Inflammatory macrophage (primary cell): ENCODE measurements around the gene STX7.
"Not testable (repeated sequence)": the region's sequence is repeated elsewhere in the genome, so short reads cannot be mapped to it uniquely, and the experiment has no call there.

ENCODE experiments used
- DNase-seq, 2 donors: peaks; one replicate each; pipeline ENCODE4 v3.0.0-alpha.2; 2020 to 2022
- total RNA-seq, 18 experiments: gene quantifications; one replicate each; lab custom pipeline; 2026; ENCODE audit warnings: mixed read lengths in 6 of 18, inconsistent platforms in 2 of 18; lab: John Stamatoyannopoulos, UW

Gene STX7, protein sequence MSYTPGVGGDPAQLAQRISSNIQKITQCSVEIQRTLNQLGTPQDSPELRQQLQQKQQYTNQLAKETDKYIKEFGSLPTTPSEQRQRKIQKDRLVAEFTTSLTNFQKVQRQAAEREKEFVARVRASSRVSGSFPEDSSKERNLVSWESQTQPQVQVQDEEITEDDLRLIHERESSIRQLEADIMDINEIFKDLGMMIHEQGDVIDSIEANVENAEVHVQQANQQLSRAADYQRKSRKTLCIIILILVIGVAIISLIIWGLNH
- 51.7 to 260 (median 144) reads per million in 18 experiments for total RNA-seq

GRCh38 chr6:132512638-132513632, at the start of gene STX7:
STX7 (minus strand) TSS chr6:132513116; CDS start chr6:132503530, 9,586 bp downstream.
- DNase-seq: peak; percentile 90 to 93

DNA sequence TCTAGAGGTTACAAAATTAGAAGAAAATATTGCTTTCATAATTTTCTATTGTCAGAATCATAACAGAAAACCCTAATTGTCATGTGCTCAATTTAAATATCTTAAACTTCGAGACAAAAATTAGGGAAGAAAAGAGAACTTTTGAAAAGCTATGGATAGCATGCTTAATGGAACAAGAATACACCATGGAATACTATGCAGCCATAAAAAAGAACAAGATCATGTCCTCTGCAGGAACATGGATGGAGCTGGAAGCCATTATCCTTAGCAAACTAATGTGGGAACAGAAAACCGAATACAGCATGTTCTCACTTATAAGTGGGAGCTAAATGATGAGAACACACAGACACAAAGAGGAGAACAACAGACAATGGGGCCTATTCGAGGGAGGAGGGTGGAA, 47.2 kb upstream of the STX7 start:
- not testable (repeated sequence) for DNase-seq

- DNase-seq: no peak
Measured at GRCh38 chr6:132552372-132552771, 39.5 kb upstream of the STX7 start, which contains the start of gene TAAR8. TAAR8 (plus strand) TSS chr6:132552672; CDS start chr6:132552693, 21 bp downstream.

DNA sequence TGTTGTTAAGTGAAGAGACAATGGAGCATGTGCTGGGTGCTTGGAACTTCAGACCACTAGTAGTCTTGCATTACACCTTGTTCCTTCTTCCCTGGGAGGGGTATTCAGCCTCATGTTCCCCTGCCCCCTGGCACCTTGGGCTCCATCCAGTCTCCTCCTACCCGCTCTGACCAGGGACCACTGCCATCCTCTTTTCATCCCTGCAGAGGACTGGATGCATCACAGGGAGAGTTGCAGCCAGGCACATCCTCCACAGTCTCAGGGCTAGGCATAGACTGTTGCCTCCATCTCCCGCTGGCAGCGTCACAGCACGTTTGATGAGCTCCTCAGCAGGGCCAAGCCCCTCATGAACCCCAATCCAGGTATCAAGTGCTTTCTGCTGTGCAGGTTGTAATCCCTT, 38.3 kb upstream of the STX7 start:
- no peak for DNase-seq

DNA sequence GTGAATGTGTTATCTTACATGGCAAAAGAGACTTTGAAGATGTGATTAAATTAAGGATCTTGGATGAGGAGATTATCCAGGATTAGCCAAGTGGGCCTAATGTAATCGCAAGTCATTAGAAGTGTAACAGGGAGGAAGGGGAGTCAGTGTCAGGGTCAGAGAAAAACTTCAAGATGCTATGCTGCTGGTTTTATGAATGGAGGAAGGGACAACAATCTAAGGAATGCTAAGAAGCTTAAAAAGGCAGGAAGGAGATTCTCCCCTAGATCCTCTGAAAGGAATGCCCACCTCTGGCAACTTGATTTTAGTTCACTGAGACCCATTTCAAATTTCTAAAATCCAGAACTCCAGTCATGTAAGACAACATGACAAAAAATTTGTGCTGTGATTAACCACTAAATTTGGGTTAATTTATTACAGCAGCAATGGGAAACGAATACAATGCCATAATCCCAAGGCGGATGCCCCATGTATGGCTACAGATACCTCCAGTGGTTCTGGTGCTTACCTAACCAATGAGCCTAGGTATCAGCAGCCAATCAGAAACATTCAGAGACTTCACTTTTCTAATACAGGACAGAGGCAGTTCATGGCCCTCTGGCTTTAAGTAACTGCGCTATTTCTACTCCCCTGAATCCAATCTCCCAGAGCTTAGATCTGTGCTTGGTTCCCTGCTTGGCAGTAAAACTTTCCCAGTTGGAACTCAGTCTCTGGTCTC, 36.0 kb upstream of the STX7 start:
- DNase-seq: no peak

DNA sequence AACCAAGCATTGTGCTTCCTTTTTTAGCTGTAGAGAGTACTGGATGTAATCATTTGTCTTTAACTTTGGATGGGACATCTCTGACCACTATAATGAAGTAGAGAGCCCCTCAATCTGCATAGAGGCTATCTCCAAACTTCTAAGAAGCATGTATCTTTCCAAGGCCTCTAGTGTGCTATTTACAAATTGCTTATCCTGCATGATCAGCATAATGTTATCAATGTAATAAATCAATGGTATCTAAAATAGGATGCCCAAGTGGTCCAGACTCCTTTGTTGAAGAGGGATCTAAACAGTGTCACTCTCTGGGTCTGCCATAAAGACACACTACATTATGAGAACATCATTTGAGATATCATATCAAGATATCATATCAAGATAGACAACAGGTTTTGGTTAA, 31.9 kb upstream of the STX7 start:
- DNase-seq: no peak

GRCh38 chr6:132537977-132538376, 25.1 kb upstream of the STX7 start, which contains the start of gene TAAR9:
TAAR9 (plus strand) TSS chr6:132538277; CDS start chr6:132538290, 13 bp downstream.
- no peak for DNase-seq

DNA sequence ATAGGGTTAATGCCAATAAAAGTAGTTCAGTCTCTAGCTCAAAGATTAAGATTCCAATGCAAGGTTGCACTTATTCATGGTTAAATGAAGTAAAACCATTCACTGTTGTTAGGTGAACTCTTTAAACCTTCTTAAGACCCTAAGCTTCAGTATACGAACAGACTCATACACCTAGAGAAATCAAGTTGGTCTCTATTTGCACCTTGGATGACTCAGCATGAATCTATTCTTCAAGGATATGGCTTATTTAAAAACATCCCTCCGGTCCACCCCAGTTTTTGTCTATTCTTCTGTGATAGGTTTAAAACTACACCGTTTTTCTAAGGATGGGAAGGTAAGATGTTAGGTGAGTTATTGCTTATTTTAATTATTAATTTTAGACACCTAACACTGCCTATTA, 24.2 kb upstream of the STX7 start:
- no peak for DNase-seq

GRCh38 chr6:132534546-132534945, 21.6 kb upstream of the STX7 start:
- not testable (repeated sequence) for DNase-seq

DNA sequence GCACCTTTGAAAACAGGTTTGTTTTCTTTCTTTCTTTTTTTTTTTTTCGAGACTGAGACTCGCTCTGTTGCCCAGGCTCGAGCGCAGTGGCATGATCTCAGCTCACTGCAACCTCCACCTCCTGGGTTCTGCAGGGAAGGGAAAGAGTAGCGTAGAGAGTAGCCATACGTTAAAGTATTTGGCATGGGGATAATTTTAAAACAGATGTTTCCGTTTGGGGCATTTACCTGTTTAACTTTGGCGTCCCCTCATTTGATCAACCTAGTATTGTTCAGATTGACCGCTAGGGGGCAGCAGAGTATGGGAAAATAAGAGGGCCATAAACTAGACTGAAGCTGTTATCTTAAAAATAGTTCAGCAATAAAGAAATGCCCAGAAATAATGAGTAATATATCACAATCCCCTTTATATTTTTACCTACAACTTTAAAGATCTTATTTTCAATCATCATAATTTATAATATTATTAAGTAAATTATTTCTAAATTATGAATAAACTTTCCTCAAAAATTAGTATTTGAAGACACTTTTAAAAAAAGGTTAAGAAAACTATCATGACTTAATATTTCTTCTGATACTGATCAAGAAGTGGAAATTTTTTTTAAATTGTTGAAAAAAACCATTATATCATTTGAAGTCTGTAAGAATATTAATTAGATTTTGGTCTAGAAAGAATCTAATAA, 17.5 kb upstream of the STX7 start:
- peak; percentile 44 to 66 for DNase-seq

DNA sequence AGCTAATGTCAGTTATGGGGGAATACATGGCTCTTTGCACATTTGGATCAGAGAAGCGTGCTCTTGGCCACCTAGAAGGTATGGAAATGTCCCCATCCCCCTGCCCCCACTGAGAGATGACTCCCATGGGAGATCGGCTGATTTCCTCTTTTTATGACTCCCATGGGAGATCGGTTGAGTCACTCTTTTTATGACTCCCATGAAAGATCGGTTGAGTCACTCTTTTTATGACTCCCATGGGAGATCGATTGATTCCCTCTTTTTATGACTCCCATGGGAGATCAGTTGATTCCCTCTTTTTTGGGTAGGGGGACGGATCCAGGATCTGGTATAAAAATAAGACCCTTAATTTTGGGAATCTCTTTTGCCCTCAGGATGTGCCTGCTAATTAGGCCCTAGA, 14.9 kb upstream of the STX7 start:
- no peak for DNase-seq

- no peak for DNase-seq
Measured at GRCh38 chr6:132526461-132526860, 13.5 kb upstream of the STX7 start.

GRCh38 chr6:132525866-132526265, 12.9 kb upstream of the STX7 start:
- no peak for DNase-seq

- no peak for DNase-seq
Measured at GRCh38 chr6:132524646-132525045, 11.7 kb upstream of the STX7 start.

GRCh38 chr6:132520953-132521352, 8.0 kb upstream of the STX7 start:
- DNase-seq: no peak

DNA sequence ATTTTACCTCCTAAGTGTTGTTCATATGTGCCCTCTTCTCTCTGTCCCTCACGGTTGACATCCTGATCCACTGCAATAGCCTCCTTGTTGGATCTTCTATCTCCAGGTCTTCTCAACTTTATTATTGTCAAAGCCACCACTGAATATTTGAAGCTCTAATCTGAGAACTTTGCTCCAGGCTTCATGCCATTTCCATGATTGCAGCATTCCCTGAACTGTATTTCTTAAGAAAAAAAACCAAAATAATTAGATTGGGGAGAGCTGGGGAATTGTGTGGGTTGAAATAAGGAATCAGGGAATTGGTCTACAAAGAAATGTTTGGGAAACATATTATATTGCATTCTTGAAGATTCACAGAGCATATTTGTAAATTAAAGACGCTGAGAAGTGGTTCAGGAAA, 2.5 kb upstream of the STX7 start:
- DNase-seq: no peak

DNA sequence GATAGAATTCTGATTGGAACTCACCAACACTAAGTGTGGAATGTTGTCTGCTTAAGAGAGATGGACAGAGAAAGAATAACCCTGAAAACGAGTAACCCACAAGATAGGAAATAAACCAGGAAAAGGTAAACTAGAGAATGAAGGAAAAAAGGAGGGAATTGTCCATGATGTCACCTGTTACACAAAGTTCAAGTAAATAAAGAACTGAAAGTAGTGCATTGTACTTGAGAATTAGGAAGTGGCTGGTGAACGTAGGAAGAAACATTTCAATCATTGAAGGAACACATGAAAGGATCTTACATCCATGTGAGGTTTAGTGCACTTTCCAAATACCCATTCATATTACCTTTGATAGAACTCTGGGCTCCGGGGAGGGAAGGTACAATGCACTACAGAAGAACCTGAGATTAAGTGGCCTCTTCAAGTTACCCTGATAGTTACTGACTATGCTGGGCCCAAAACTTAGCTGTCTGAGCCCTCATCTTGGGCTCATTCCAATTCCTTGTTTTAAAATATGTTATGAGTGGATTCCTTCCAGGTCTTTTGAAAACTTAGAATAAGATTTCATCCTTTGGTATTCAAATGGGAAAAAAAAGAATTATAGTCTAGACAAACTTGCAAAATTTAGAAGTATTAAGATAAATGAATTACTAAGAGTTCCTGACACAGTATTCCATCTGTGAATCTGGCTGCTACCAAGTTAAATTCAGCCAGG, 1.1 kb upstream of the STX7 start:
- peak; percentile 56 to 79 for DNase-seq

DNA sequence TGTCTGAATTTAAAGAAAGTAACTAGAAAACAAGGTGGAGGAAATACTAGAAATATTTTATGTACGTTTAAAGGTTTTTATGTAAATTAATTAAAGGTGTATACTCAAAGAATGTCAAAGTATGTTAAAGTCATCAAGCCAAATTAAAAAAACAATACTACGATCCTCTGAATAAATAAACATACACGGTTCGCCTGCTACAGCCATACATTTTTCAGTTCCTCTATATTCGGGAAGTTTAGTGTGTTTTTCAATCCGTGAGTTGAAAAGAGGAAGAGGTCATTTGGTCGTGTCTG, 626 bp downstream of the STX7 start:
- no peak for DNase-seq

DNA sequence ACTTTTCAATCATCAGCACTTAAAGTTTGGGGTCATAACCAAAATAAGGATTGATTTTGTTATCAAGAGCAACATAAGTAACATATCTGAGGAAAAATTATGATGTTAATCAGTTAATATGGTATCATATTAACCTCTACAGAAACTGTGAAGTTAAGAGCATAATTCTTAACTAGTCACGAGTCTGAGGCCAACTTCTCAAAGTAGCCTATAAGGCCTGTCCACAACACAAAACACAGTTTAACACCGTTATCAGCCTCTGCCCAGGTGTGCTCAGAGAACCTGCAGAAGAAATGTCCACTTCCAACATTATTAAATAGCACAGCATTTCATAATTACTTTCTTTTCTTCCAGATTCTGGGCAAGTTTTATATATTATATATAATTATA, 1.1 kb downstream of the STX7 start:
- peak; percentile 13 to 29 for DNase-seq

DNA sequence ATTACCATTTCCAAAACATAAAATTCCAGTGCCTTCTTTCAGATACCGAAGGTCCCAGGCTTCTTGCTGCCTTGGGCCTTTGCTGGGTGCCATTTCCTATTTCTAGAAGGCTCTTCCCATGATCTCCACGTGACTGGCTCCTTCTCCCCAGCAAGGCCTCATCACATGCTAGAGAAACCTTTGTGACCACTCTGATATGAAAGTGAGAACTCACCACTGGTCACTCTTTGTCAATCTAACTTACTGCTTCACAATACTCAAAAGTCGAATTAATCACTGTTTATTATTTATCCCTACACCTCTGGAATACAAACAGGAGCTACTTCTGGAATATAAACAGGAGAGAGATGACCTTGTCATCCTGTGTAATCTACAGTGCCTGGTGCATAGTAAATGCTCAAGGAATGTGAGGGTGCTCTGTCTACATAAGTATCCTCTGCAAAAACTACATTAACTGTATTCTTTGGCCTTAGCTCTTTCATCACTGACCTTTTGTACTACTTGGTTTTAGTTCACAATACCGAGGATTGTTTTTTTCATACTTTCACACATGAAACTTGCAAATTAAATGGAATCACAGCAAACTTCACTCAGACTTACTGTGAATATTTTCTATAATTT, 1.6 kb downstream of the STX7 start:
- DNase-seq: peak; percentile 82 to 91
